G401.6 (cell line): Measurements from ENCODE around the gene ATXN1L.
A peak's percentile ranks its signal among the peaks of the same experiment; 100 is the strongest.
"Not testable (repeated sequence)": the region's sequence is repeated elsewhere in the genome, so short reads cannot be mapped to it uniquely, and the experiment has no call there.

ENCODE experiments used
- FAIRE-seq: peaks from 2 replicates; lab custom pipeline; 2012; peaks lifted over from hg19 to GRCh38; lab: Jason Lieb, UNC

ATXN1L gene

GRCh38 chr16:71894229-71894920 is 48.6 kb downstream of the ATXN1L start:
- FAIRE-seq, result no peak

DNA sequence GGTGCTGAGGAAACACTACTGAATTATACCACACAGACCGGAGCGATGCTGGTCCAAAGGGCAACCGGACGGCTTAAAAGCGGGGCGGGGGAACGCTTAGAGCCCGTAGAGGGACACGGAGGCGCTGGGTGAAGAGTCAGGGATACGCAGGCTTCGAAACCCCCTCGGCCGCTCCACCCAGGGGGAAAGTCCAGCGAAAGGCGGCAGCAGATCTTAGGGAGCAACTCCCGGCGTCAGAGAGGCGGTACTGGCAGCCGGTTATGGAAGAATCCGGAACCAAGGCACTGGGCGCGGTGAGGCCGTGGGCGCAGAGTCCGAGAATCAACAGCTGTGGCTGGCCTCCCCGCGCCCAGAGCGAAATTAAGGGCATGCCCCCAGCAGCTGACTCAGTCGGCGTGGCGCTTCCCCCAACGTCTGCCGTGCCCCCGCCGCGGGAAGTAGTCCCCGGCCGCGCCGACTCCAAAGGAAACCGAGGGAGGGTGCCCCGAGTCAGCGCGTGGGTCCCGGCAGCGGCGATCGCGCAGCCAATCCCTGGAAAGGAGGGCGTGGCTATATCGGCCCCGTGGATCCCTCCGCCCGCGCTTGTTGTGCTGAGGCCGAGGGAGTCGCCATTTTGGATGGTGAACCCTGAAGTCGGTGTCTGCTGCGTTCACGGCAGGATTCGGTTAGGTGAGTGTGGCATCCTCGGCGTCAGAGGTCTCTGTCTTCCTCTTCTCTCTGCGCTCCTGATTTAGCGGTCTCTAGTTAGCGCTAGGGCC is 49.3 kb downstream of the ATXN1L start, which contains the start of gene IST1:
Gene IST1, plus strand, starts transcription at position 611 of the 758 bp plus-strand sequence. CDS start 20,110 bp downstream, outside the sequence.
- FAIRE-seq, result peak; percentile 92

- FAIRE-seq, result no peak
These were observed 50.0 kb downstream of the ATXN1L start for GRCh38 chr16:71895679-71896365.

- no peak for FAIRE-seq
These were observed 51.1 kb downstream of the ATXN1L start for GRCh38 chr16:71896764-71897368.

GRCh38 chr16:71899171-71899570 is 53.4 kb downstream of the ATXN1L start:
- FAIRE-seq, result no peak

GRCh38 chr16:71902656-71903365 is 57.0 kb downstream of the ATXN1L start:
- no peak for FAIRE-seq

DNA sequence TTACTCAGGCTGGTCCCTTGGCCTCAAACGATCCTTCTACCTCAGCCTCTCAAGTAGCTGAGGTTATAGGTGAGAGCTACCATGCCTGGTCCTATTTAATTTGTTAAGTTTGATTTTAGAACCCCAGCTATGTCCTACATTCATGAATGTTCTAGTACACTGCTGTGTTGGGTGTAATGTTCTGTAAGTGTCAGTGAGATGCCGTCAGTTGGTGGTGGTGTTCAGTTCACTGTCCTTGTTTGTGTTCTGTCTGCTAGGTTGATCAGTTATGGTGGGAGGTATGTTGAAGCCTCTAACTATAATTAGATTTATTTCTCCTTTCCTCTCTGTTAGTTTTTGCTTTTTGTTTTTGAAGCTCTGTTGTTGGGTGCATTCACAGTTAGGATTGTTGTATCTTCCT is 57.8 kb downstream of the ATXN1L start:
- FAIRE-seq, result no peak

GRCh38 chr16:71904239-71904638 is 58.5 kb downstream of the ATXN1L start:
- FAIRE-seq, result no peak

DNA sequence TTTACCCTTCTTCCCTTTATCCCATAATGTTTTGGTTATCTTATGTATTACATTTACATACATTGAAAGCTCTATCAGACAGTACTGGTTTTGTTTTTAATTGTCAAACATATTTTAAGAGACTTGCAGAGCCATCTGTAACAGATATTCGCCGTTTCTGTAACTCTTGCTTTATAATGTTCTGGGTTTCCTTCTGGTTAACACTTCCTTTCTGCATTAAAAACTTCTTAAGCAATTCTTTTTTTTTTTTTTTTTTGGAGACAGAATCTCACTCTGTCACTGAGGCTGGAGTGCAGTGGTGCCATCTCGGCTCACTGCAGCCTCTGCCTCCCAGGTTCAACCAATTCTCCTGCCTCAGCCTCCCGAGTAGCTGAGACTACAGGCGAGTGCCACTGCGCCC is 60.0 kb downstream of the ATXN1L start:
- not testable (repeated sequence) for FAIRE-seq
